Measurements from ENCODE around the gene ZNF154. TPM values are rescaled to one million over a fixed set of nuclear protein-coding genes. Genes with fewer than 3 reads are reported as not detected.

Gene ZNF154
- total RNA-seq, 1 experiment from 2014 or later: not detected

GRCh38 chr19:57675881-57676280 lies 33.1 kb downstream of the ZNF154 start:
- BruUV-seq (replicated peaks): no TSS peak
- Histone ChIP-seq H3K4me3 (ENCODE audit: low read length) (no peak overlapping the region), H3K27ac (ENCODE audit: low read length) (no peak overlapping the region), H3K4me1 (ENCODE audit: insufficient read depth, low read length) (no peaks in the 10 kb centered on the region), H3K27me3 (ENCODE audit: low read length) (no peaks in the 10 kb centered on the region), H3K9me3 (ENCODE audit: low read length) (peaks cover 23% of the 10 kb centered on the region), H3K79me2 (ENCODE audit: low read length) (no peaks in the 10 kb centered on the region), H2AFZ (ENCODE audit: low read length) (no peak overlapping the region), H3K4me2 (ENCODE audit: low read length) (no peak overlapping the region), H3K36me3 (ENCODE audit: low read depth, low read length) (no peaks in the 10 kb centered on the region; the same call in 1 of the 2 replicates), H3K9ac (ENCODE audit: low read length) (no peak overlapping the region), H3F3A (ENCODE audit: low read length, unreplicated experiment) (no peaks in the 10 kb centered on the region), H3K9me2 (replicated peaks; ENCODE audit: low read length) (no peaks in the 10 kb centered on the region), H4K20me1 (ENCODE audit: low read length) (no peaks in the 10 kb centered on the region)
- ChIA-PET POLR2A (ENCODE audit: unreplicated experiment) (no interaction called here), CTCF (no interaction called here)
- no peak for TF ChIP-seq EZH2phosphoT487 (IDR thresholded peaks at IDR 0.05; ENCODE audit: borderline replicate concordance, low read length)
- TF ChIP-seq EZH2 (IDR thresholded peaks at IDR 0.05; ENCODE audit: low read length, unreplicated experiment): no peak
- TF ChIP-seq CTCF (conservative IDR thresholded peaks at IDR 0.05; ENCODE audit: low read depth, low read length): no peak
- DNase-seq (no peak), ATAC-seq (no peak)
- intact Hi-C loops (cut with micrococcal nuclease): no loop called here

- Histone ChIP-seq H4K20me1 (ENCODE audit: low read length) (no peaks in the 10 kb centered on the region), H3K27ac (ENCODE audit: low read length) (no peak overlapping the region), H3K27me3 (ENCODE audit: low read length) (no peaks in the 10 kb centered on the region), H3K4me3 (ENCODE audit: low read length) (no peak overlapping the region), H2AFZ (ENCODE audit: low read length) (no peak overlapping the region), H3K9ac (ENCODE audit: low read length) (no peak overlapping the region), H3F3A (ENCODE audit: low read length, unreplicated experiment) (no peaks in the 10 kb centered on the region), H3K9me2 (replicated peaks; ENCODE audit: low read length) (no peaks in the 10 kb centered on the region), H3K36me3 (ENCODE audit: low read depth, low read length) (no peaks in the 10 kb centered on the region), H3K4me2 (ENCODE audit: low read length) (no peak overlapping the region), H3K4me1 (ENCODE audit: insufficient read depth, low read length) (no peaks in the 10 kb centered on the region), H3K79me2 (ENCODE audit: low read length) (no peaks in the 10 kb centered on the region), H3K9me3 (ENCODE audit: low read length) (peaks cover 13% of the 10 kb centered on the region)
- ATAC-seq (no peak), DNase-seq (no peak)
- TF ChIP-seq CTCF (conservative IDR thresholded peaks at IDR 0.05; ENCODE audit: low read depth, low read length) (no peak), EZH2phosphoT487 (IDR thresholded peaks at IDR 0.05; ENCODE audit: borderline replicate concordance, low read length) (no peak), EZH2 (IDR thresholded peaks at IDR 0.05; ENCODE audit: low read length, unreplicated experiment) (no peak)
- POLR2A ChIA-PET (ENCODE audit: unreplicated experiment): interaction anchor here (0.7 kb wide), 1 partner anchor 1069 kb away, joined by 3 read pairs; no protein-coding TSS in a partner anchor
- CTCF ChIA-PET: no interaction called here
- intact Hi-C loops (cut with micrococcal nuclease): no loop called here
- BruUV-seq (replicated peaks): no TSS peak
These were observed 36.5 kb downstream of the ZNF154 start for GRCh38 chr19:57672466-57672865.

GRCh38 chr19:57671124-57671895 lies 37.7 kb downstream of the ZNF154 start:
- Histone ChIP-seq H3K4me1 (ENCODE audit: insufficient read depth, low read length) (no peaks in the 10 kb centered on the region), H3K27me3 (ENCODE audit: low read length) (no peaks in the 10 kb centered on the region), H3K9me2 (replicated peaks; ENCODE audit: low read length) (no peaks in the 10 kb centered on the region), H3K4me2 (ENCODE audit: low read length) (no peak overlapping the region), H2AFZ (ENCODE audit: low read length) (no peak overlapping the region), H3F3A (ENCODE audit: low read length, unreplicated experiment) (no peaks in the 10 kb centered on the region), H3K79me2 (ENCODE audit: low read length) (no peaks in the 10 kb centered on the region), H3K36me3 (ENCODE audit: low read depth, low read length) (no peaks in the 10 kb centered on the region), H3K9ac (ENCODE audit: low read length) (no peak overlapping the region), H3K4me3 (ENCODE audit: low read length) (no peak overlapping the region), H4K20me1 (ENCODE audit: low read length) (no peaks in the 10 kb centered on the region), H3K9me3 (ENCODE audit: low read length) (peaks cover 6% of the 10 kb centered on the region; the same call in 1 of the 2 replicates), H3K27ac (ENCODE audit: low read length) (no peak overlapping the region)
- ChIA-PET POLR2A (ENCODE audit: unreplicated experiment) (no interaction called here), CTCF (no interaction called here)
- ATAC-seq (no peak), DNase-seq (no peak)
- TF ChIP-seq EZH2phosphoT487 (IDR thresholded peaks at IDR 0.05; ENCODE audit: borderline replicate concordance, low read length): no peak
- no peak for TF ChIP-seq EZH2 (IDR thresholded peaks at IDR 0.05; ENCODE audit: low read length, unreplicated experiment)
- no peak for TF ChIP-seq CTCF (conservative IDR thresholded peaks at IDR 0.05; ENCODE audit: low read depth, low read length)
- BruUV-seq (replicated peaks): no TSS peak
- intact Hi-C loops (cut with micrococcal nuclease): no loop called here

All from PC-3 (cell line).